MG63 (cell line): ENCODE data around the gene ACSL6. TPM values are rescaled to one million over a fixed set of nuclear protein-coding genes. Genes with fewer than 3 reads are reported as not detected.
A peak's percentile ranks its signal among the peaks of the same experiment; 100 is the strongest.

Source experiments
- DNase-seq: peaks from one replicate; pipeline ENCODE4 v3.0.0-alpha.2; 2020
- H3K27me3 ChIP-seq: fragments of 250-450 bp; sonication (Bioruptor Pico); 2 replicates; pipeline ENCODE4 v1.5.1; 2020; ENCODE audit warnings: mild to moderate bottlenecking, moderate library complexity
- H3K36me3 ChIP-seq: fragments of 250-450 bp; sonication (Bioruptor Pico); 2 replicates; pipeline ENCODE4 v1.5.1; 2020; ENCODE audit warnings: mild to moderate bottlenecking, moderate library complexity
- H3K4me3 ChIP-seq: fragments of 250-450 bp; sonication (Bioruptor Pico); 2 replicates; pipeline ENCODE4 v1.5.1; 2020; ENCODE audit warnings: mild to moderate bottlenecking, moderate library complexity
- H3K9me3 ChIP-seq: fragments of 250-450 bp; sonication (Bioruptor Pico); 2 replicates; pipeline ENCODE4 v1.5.1; 2020; ENCODE audit warnings: mild to moderate bottlenecking, moderate library complexity
- total RNA-seq: library from RNA; depleted of rRNA; stranded (reverse); fragments of >200 nt; shearing (Covaris generic); gene quantifications from 2 replicates; pipeline ENCODE4 v1.2.3, GENCODE V29; 2014; ENCODE audit warnings: low replicate concordance

Gene ACSL6
- total RNA-seq, 1 experiment from 2014 or later, result 1.1 TPM

GRCh38 chr5:132023258-132024116 lies 12.0 kb upstream of the ACSL6 start:
- no peak overlapping the region for H3K4me3 ChIP-seq
- H3K36me3 ChIP-seq, result no peaks in the 10 kb centered on the region
- no peak for DNase-seq
- H3K9me3 ChIP-seq, result no peaks in the 10 kb centered on the region
- peaks cover 10% of the 10 kb centered on the region for H3K27me3 ChIP-seq

GRCh38 chr5:132022737-132023136 lies 11.3 kb upstream of the ACSL6 start:
- peak; percentile 68 for DNase-seq
- H3K4me3 ChIP-seq, result no peak overlapping the region
- H3K9me3 ChIP-seq, result no peaks in the 10 kb centered on the region
- no peaks in the 10 kb centered on the region for H3K36me3 ChIP-seq
- H3K27me3 ChIP-seq, result peaks cover 17% of the 10 kb centered on the region

GRCh38 chr5:132021654-132022053 lies 10.2 kb upstream of the ACSL6 start:
- Histone ChIP-seq H3K27me3 (peaks cover 19% of the 10 kb centered on the region), H3K9me3 (no peaks in the 10 kb centered on the region), H3K36me3 (no peaks in the 10 kb centered on the region), H3K4me3 (no peak overlapping the region)
- no peak for DNase-seq

GRCh38 chr5:132020568-132021339 lies 9.3 kb upstream of the ACSL6 start:
- DNase-seq, result no peak
- no peaks in the 10 kb centered on the region for H3K36me3 ChIP-seq
- H3K9me3 ChIP-seq, result no peaks in the 10 kb centered on the region

GRCh38 chr5:132019857-132020555 lies 8.5 kb upstream of the ACSL6 start:
- H3K4me3 ChIP-seq, result no peak overlapping the region
- peaks cover 31% of the 10 kb centered on the region for H3K27me3 ChIP-seq
- H3K36me3 ChIP-seq, result no peaks in the 10 kb centered on the region
- DNase-seq, result no peak
- no peaks in the 10 kb centered on the region for H3K9me3 ChIP-seq

More at GRCh38 chr5:132020568-132021339, 9.3 kb upstream of the ACSL6 start:
- no peak overlapping the region for H3K4me3 ChIP-seq
- H3K27me3 ChIP-seq, result peaks cover 27% of the 10 kb centered on the region

GRCh38 chr5:132019337-132019736 lies 7.9 kb upstream of the ACSL6 start:
- DNase-seq, result no peak
- Histone ChIP-seq H3K4me3 (no peak overlapping the region), H3K36me3 (no peaks in the 10 kb centered on the region), H3K27me3 (peaks cover 31% of the 10 kb centered on the region), H3K9me3 (no peaks in the 10 kb centered on the region)

- H3K9me3 ChIP-seq, result no peaks in the 10 kb centered on the region
- no peaks in the 10 kb centered on the region for H3K36me3 ChIP-seq
- DNase-seq, result no peak
- H3K4me3 ChIP-seq, result no peak overlapping the region
- peaks cover 31% of the 10 kb centered on the region for H3K27me3 ChIP-seq
Measured at GRCh38 chr5:132017738-132018625, 6.5 kb upstream of the ACSL6 start.

- Histone ChIP-seq H3K36me3 (no peaks in the 10 kb centered on the region), H3K4me3 (no peak overlapping the region), H3K27me3 (peaks cover 31% of the 10 kb centered on the region), H3K9me3 (no peaks in the 10 kb centered on the region)
- DNase-seq, result no peak
Measured at GRCh38 chr5:132017316-132017715, 5.9 kb upstream of the ACSL6 start.

- H3K36me3 ChIP-seq, result no peaks in the 10 kb centered on the region
- DNase-seq, result no peak
- no peaks in the 10 kb centered on the region for H3K9me3 ChIP-seq
- H3K27me3 ChIP-seq, result peaks cover 34% of the 10 kb centered on the region
- H3K4me3 ChIP-seq, result no peak overlapping the region
Measured at GRCh38 chr5:132016721-132017250, 5.3 kb upstream of the ACSL6 start.

- DNase-seq, result no peak
- Histone ChIP-seq H3K27me3 (peaks cover 32% of the 10 kb centered on the region), H3K9me3 (no peaks in the 10 kb centered on the region), H3K4me3 (no peak overlapping the region), H3K36me3 (no peaks in the 10 kb centered on the region)
Measured at GRCh38 chr5:132013711-132014110, 2.3 kb upstream of the ACSL6 start.

GRCh38 chr5:132013006-132013689 lies 1.7 kb upstream of the ACSL6 start:
- Histone ChIP-seq H3K27me3 (peaks cover 27% of the 10 kb centered on the region), H3K4me3 (no peak overlapping the region), H3K36me3 (no peaks in the 10 kb centered on the region), H3K9me3 (no peaks in the 10 kb centered on the region)
- DNase-seq, result no peak

- H3K36me3 ChIP-seq, result no peaks in the 10 kb centered on the region
- no peak overlapping the region for H3K4me3 ChIP-seq
- peaks cover 21% of the 10 kb centered on the region for H3K27me3 ChIP-seq
Measured at GRCh38 chr5:132012371-132013005, 1.0 kb upstream of the ACSL6 start.

GRCh38 chr5:132010989-132011621 lies 353 bp downstream of the ACSL6 start:
- no peak for DNase-seq
- Histone ChIP-seq H3K9me3 (no peaks in the 10 kb centered on the region), H3K27me3 (peaks cover 16% of the 10 kb centered on the region), H3K36me3 (no peaks in the 10 kb centered on the region), H3K4me3 (peak overlapping the region; percentile 48)

More at GRCh38 chr5:132012371-132013005, 1.0 kb upstream of the ACSL6 start:
- H3K9me3 ChIP-seq, result no peaks in the 10 kb centered on the region
- DNase-seq, result peak; percentile 54

GRCh38 chr5:132010645-132010988 lies 841 bp downstream of the ACSL6 start:
- H3K4me3 ChIP-seq, result no peak overlapping the region
- H3K9me3 ChIP-seq, result no peaks in the 10 kb centered on the region
- DNase-seq, result no peak
- no peaks in the 10 kb centered on the region for H3K36me3 ChIP-seq
- H3K27me3 ChIP-seq, result peaks cover 12% of the 10 kb centered on the region
